GM18505 (cell line): ENCODE data around the gene OVCH1.
"Not testable (repeated sequence)": the region's sequence is repeated elsewhere in the genome, so short reads cannot be mapped to it uniquely, and the experiment has no call there.

Experiments used
- ATAC-seq: cut with Tn5 transposase; IDR thresholded peaks from one replicate; pipeline ENCODE4 v1.9.1; 2021; ENCODE audit not compliant: unreplicated experiment
- POLR2A ChIP-seq: IDR thresholded peaks from 4 replicates; pipeline ENCODE4 v1.6.1; 2011; ENCODE audit warnings: borderline replicate concordance; ENCODE audit not compliant: insufficient read depth, insufficient read length; ENCODE audit errors: extremely low read depth

Gene OVCH1

DNA sequence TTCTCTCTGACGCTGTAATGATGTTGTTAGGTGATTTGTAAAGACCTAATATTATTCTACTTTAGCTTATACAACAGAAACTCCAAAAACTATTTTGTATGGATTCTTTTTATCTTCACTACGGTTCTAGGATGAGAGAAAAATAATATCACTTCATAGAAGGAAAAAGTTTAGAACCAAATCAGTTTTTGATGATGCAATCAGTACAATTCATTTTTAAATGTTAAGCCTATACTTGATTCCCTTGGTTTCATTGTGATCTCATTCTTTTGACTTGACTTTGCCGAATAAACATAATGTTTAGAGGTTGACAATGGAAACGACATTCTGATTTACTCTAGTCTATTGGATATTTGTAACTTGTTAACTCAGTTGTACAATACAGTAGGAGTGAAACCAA lies 91.9 kb downstream of the OVCH1 start:
- no peak for ATAC-seq
- TF ChIP-seq POLR2A, result no peak

DNA sequence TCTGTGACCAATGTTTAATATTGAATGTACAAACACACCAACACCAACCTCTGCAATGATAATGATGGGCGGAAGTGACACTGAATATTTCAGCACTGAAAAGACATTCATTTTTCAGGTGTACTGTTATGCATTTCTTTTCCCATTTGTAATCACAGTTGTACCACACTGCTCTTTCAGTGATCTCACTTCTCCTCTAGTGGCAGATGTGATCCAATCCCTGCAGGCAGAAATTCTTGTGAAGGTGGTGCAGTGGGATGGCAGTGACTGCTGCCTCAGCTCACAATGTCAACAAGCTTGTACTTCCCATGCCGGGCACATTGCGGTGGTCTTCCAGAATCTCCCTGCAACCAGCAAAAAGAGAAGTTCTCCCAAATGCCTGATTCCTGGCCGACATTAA lies 93.5 kb downstream of the OVCH1 start:
- TF ChIP-seq POLR2A, result no peak
- ATAC-seq, result no peak

DNA sequence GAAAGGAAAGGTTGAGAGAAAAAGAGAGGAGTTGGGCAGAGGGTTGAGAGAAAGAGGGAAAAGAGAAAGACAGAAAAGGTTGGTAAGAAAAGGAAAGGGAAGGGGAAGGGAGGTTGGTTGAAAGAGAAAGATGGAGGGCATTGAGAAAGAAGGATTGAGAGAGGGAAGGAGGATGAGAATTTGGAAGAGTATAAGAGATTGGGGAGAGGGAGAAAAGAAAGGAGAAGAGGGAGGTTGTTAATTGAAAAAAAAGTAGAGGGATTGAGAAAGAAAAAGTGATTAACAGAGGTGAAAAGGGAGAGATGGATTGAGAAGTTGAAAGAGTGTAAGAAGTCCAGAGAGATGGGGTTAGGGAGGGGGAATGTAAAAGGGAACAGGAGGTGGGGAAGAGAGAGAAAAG lies 95.0 kb downstream of the OVCH1 start:
- TF ChIP-seq POLR2A, result no peak
- ATAC-seq, result no peak

DNA sequence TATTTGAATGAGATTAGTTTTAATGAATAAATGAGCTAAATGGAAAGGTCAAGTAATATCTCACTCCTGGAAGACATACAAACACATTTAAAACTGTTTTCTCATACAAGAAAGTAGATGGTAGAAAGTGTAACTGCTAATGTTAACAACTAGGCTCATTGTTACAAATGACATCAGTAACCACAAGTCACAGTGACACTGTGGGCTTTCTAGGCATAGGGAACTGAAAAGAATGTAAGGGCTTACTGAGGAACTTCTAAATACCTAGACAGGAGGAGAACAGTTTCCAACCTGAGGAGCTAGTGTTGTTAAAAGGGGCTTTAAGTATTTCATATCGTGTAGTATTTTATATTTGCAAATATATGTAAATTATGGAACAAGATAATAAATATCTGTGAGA lies 99.0 kb downstream of the OVCH1 start:
- no peak for TF ChIP-seq POLR2A
- ATAC-seq, result no peak

DNA sequence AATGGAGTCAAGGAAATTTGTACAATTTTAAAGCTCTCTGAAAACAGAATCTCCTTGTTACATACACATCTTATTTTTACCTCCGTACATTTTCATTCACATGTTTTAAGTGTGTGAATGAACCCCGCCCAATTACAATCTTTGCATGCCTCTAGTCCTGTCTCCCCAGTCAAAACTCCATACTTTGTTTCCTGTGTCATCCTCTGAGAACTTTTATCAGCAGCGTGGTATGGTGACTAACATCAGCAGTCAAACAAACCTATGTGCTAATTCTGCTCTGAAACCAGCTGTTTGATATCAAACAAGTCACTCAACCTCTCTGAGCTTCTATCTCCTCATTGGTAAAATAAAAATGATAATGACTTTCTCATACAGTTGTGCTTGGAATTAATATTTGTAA lies 100.7 kb downstream of the OVCH1 start:
- no peak for TF ChIP-seq POLR2A
- no peak for ATAC-seq

DNA sequence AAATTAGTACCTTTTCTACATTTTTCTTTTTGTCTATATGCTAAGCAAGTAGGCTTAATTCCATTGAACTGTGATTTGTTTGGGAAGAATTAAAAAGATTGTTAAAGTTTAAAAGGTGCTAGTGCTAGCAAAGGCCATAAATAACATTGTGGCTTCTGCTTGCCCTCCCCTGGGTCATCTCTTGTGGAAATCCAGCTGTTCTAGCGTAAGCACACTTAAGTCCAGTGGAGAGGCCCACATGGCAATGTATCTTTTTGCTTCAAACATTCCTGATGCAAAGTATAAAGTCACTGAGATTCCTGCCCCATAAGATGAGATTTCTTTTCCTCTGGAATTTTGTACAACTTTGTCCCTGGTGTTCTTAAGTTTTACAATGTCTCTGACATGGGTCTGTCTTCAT lies 102.1 kb downstream of the OVCH1 start:
- TF ChIP-seq POLR2A, result no peak
- no peak for ATAC-seq

DNA sequence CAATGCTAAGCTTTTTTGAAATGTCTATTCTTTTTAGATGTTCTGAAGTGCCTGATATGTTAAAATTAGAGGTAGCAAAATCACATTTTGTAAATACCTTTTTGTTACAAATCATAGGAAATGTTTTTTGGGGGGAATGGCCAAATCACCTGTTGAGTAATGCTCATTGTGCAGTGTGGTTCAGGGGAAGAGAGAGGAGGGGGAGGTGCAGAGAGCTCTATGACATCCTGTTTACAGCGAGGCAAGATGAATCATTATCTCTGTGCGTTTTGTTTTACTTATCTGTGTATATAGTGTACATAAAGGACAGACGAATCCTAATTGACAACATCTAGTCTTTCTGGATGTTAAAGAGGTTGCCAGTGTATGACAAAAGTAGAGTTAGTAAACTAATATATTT lies 107.1 kb downstream of the OVCH1 start:
- ATAC-seq, result not testable (repeated sequence)

DNA sequence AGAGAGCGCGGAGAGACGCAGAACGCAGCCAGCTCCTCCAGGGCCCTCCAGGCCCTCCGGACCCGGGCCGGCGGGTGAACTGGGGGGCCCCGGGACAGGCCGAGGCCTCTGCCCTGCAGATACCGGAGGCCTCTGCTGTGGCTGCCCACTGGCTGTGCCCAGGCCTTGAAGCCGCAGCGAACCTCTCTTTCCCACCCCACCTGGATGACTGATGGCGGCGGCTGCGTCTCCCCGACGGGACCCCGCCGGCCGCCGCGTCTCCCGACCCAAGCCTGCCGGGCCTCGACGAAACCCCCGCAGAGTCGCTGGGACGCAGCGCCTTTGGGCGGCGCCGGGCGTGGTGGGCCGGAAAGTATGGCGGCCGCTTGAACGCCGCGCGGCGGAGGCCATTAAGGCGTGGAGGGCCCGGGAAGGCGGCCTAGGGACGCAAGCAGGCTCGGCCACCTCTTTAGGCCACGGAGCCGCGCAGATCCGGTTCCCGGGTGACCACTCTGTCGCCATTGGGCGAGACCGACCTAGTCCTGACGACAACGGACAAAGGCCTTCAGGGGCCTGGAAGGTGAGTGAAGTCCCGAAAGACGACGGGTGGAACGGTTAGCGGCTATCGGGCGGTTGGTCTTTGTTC lies 108.1 kb downstream of the OVCH1 start:
- no peak for TF ChIP-seq POLR2A
- no peak for ATAC-seq

DNA sequence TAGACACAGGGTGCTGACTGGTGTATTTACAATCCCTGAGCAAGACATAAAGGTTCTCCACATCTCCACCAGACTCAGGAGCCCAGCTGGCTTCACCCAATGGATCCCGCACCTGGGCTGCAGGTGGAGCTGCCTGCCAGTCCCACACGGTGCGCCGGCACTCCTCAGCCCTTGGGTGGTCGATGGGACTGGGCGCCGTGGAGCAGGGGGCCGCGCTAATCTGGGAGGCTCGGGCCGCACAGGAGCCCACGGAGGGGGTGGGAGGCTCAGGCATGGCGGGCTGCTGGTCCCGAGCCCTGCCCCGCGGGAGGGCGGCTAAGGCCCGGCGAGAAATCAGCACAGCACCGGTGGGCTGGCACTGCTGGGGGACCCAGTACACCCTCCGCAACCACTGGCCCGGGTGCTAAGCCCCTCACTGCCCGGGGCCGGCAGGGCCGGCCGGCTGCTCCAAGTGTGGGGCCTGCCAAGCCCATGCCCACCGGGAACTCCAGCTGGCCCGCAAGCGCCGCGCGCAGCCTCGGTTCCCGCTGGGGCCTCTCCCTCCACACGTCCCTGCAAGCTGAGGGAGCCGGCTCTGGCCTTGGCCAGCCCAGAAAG lies 111.3 kb downstream of the OVCH1 start:
- ATAC-seq, result not testable (repeated sequence)

DNA sequence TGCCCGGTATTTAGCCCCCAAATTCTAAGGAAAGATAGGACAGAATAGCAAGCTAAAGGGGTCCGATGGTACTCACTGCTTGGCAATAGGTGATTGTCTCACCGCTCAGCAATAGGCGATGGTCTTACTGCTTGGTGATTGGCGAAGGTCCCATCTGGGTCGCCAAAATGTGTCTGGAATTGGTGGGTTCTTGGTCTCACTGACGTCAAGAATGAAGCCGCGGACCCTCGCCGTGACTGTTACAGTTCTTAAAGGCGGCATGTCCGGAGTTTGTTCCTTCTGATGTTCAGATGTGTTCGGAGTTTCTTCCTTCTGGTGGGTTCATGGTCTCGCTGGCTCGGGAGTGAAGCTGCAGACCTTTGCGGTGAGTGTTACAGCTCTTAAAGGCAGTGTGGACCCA lies 112.3 kb downstream of the OVCH1 start:
- not testable (repeated sequence) for ATAC-seq

DNA sequence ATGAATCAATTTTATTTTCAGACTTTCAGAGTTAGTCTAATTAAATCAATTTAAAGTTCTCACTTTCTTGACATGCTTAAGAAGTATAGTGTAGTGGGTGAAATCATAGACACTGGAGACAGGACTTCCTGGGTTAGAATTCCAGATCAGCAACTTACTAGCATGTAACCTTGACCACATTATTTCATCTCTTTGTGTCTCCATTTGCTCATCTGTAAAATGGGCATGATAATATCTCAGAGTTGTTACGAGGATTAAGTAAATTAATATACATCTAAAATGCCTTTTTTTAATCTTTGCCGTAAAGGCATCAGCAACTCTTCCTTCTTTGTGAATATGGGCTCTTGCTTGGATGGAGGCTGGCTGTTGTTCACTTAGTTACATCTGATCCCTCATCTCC lies 115.2 kb downstream of the OVCH1 start:
- ATAC-seq, result no peak
- TF ChIP-seq POLR2A, result no peak

DNA sequence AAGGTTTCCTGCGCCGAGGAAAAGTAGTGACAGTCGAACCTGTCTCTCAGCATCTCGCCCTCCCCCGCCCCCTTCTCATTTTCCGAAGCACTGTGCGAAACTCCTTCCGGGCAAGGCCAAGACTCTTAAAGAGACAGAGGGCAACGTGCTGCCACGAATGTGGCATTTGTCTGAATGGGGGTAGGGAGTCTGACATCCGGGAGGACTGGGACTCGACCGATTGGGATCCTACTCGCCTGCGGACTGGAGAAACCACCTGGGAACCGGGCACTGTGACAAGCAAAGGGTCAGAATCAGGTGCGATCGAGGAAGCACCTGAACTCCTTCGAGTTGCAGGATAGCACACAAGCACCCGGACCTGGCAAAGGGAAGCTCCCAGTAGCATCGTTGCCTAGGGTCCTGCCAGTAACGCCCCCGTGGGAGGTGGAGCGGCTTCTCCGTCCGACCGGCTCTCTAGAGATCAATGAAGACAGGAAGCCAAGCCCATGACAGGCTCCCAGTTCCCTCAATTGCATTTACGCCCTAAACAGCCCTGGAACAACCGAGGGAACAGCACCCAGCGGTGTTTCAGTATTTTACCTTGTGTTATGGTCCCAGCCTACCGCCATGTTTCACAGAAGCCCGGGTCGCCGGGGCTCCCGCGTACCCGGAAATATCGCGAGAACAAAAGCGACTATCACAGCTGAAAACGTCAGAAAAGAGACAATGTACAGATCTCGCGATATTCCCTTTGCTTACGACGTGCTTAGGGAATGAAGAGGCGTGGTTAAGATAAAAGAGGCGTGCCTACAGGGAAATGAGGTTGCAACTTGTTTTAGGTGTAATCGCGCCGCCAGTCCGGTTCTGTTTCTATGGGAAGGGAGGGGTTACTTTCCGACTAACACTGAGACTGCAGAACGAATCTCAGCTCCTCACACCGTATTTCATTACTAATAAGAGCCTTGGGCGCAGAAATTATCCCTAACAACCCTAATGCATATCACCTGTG lies 116.7 kb downstream of the OVCH1 start, which contains the start of gene ERGIC2:
ERGIC2 (minus strand) TSS at position 637 of the 988 bp plus-strand sequence. CDS start 9,539 bp downstream, outside the sequence.
- peak; percentile 96 for ATAC-seq
- peak; percentile 71 for TF ChIP-seq POLR2A
